Activated CD4-positive, alpha-beta T cell treated with anti-CD3 and anti-CD28 coated beads, Interleukin-2, amount 50 U/mL, for 4 hours (primary cell): ENCODE results near the gene SMAD3.

ENCODE experiments used
- DNase-seq, 2 experiments: peaks; one replicate each; pipeline ENCODE4 v3.0.0-alpha.2; 2020

The SMAD3 gene

DNA sequence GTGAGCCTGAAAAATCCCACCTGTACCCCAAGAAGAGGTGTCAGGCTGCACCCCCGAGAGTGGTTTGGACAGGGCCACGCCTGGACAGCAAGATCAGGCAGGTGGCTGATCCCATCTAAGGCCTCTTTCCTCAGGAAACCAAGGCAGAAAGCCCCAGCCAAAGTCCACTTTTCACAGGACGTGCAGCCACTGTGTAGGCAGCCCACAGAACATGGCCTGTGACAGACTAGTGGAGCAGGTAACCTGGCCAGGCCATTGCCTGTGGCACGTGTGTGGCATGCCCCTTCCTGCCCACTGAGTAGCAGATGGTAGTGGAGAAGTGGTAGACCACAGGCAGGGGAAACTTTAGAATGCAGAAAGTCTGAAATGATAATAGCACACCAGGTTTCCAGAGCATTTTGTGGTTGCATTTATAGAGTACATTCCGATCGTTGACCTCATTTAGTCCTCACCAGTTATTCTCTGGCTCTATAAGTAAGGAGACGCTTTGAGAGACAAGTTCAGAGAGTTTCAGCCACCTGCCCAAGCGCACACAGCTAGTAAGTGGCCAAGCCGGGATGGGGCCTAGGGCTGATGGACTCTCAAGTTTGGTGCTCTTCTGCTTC, 120.3 kb downstream of the SMAD3 start:
- no peak for DNase-seq

DNA sequence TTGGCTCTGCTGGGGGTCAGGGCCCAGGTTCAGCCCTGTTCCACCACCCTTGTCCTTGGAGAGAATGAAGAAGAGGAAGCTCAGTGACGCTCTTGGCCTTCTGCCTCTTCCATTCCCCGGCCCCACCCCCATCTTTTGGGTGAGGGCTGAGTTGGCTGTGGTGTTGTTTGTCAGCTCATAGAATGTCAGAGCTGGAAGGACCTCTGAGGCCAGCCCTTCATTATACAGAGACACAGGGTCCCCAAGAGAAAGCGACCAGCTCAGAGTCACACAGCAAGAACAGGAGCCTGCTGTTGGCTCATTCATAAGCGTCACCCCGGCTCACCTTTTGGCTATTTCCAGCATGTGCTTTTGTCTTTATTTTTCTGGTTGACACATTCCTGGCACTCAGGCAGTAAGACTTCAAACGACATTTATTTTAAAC, 120.8 kb downstream of the SMAD3 start:
- DNase-seq, result no peak

DNA sequence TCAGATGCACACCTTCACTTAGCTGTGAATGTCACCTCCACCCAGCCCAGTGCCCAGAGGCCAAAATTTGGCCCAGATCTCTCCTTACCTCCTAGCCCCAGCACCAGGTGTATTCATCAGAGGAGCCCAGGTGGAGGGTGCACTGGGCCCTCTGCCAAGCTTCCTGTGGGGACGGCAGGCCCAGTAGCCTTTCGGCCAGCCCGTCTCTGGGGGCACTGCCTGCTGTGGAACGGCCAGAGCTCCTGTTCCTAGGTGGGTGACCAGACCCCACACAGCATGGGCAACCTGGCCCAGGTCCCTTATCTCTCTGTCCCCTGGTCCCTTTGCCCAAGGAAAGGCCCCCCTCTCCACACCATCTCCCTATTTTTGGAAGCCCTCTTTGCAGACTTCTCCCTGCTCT, 121.3 kb downstream of the SMAD3 start:
- DNase-seq, result no peak

DNA sequence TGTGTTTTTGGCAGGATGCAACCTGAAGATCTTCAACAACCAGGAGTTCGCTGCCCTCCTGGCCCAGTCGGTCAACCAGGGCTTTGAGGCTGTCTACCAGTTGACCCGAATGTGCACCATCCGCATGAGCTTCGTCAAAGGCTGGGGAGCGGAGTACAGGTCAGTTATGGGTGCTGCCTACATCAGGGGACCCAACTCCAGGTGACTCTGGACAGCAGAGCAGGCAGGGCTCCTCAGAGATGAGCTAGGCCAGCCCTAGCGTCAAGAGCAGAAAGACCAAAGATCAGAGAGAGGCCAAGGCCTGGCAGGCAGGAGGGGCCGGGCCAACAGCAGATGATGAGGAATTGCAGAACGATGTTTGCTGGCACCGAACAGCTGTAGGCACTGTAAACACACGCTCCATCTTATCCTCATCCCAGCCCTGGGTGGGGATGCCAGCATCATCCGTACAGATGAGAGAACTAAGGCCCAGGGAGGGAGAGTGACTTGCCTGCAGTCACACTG, 122.0 kb downstream of the SMAD3 start:
- no peak for DNase-seq

DNA sequence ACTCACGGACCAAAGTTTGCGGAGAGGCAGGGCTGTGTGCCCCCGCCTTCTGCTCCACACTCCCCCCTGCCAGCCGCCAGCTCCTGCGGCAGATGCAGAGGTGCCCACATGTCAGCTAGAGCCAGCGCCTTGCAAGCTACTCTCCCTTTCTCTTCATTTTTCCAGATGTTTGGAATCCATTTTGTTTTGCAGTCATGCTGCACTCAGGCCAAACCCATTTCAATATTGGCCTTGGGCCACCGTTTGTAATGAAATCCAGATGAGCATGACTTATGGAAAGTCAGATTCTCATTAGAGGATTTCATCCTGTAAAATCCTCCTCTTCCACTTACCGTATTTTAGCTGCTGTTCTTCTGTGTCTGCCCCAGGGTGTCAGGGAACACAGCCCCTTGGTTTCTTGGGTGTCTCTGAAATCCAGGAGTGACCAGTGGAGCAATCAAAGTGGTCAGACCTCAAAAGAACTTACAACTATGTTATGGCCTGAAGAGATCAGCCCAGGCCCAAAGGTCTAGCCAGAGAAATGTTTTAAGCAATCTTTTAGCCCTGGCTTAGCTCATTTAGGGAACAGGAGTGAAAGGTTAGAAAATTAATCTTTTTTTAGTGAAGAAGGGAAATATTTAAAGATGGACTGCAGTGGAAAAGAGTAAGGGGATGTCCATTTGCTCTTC, 123.3 kb downstream of the SMAD3 start:
- no peak for DNase-seq

DNA sequence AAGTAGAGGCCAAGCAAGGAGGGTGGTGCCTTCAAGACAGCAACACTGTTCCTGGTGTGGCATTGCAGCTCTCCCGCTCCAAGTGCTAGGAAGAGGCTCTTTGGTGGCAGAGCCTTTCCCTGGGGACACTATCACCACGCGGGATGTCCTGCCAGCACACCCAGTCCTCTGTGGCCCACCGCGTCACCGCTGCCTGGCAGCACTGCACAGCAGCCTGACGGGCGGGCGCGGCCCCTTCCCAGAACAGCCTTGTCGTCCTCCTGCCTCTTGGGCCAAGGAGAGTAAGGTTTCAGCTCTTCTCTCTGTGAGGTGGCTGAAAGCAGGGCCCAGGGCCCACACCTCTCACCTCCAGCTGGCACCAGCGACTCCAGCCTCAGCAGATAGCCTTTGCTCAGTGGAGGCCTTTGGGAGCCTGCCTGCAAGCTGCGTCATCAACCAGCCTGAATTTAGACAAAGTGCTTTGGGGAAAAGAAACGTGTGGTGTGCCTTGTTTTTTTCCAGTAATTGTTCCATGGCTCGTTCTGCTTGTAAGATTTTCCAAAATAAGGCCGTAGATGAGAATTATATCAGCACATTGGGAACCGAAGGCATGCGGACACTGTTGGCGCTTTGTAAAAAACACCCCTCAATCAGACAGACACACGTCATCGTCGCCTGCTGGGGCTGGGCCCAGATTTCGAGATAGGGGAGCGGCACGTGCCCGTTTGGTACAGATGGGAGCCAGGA, 124.1 kb downstream of the SMAD3 start:
- no peak for DNase-seq

DNA sequence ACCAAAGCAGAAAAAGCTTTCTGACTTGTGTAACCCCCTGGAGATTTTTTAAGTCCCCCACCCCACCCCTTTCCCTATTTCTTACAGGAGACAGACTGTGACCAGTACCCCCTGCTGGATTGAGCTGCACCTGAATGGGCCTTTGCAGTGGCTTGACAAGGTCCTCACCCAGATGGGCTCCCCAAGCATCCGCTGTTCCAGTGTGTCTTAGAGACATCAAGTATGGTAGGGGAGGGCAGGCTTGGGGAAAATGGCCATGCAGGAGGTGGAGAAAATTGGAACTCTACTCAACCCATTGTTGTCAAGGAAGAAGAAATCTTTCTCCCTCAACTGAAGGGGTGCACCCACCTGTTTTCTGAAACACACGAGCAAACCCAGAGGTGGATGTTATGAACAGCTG, 124.9 kb downstream of the SMAD3 start:
- DNase-seq, result no peak

DNA sequence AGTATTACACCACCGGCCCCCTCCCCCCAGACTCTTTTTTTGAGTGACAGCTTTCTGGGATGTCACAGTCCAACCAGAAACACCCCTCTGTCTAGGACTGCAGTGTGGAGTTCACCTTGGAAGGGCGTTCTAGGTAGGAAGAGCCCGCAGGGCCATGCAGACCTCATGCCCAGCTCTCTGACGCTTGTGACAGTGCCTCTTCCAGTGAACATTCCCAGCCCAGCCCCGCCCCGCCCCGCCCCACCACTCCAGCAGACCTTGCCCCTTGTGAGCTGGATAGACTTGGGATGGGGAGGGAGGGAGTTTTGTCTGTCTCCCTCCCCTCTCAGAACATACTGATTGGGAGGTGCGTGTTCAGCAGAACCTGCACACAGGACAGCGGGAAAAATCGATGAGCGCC, 125.4 kb downstream of the SMAD3 start:
- DNase-seq, result no peak

DNA sequence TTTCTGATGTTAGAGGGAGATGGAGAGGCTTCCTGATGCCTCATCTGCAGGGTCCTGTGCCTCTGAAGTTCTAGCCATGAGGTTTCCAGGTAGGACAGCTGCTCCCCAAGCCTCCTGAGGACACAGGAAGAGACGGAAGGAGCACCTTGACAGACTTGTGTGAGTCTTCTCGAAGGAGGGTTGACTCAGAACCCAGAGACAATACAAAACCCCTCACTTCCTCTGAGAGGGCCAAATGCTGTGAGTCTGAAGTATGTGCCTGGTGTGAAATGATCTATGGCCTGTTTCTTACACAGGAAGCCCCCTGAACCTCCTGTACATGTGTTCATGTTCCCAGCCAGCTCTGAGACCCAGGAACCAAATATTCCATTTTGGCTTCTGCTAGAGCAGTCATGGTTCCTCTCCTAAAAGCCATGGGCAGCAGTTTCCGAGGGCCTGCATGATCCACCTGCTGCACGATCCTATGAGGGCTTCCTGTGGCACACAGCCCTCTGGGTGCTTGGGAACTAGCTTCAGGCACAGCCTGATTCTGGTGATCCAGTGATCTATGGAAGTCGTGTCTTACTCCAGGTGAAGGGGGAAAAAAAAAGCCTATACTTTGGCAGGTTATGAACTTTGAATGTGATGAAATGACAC, 126.9 kb downstream of the SMAD3 start:
- DNase-seq, result no peak

DNA sequence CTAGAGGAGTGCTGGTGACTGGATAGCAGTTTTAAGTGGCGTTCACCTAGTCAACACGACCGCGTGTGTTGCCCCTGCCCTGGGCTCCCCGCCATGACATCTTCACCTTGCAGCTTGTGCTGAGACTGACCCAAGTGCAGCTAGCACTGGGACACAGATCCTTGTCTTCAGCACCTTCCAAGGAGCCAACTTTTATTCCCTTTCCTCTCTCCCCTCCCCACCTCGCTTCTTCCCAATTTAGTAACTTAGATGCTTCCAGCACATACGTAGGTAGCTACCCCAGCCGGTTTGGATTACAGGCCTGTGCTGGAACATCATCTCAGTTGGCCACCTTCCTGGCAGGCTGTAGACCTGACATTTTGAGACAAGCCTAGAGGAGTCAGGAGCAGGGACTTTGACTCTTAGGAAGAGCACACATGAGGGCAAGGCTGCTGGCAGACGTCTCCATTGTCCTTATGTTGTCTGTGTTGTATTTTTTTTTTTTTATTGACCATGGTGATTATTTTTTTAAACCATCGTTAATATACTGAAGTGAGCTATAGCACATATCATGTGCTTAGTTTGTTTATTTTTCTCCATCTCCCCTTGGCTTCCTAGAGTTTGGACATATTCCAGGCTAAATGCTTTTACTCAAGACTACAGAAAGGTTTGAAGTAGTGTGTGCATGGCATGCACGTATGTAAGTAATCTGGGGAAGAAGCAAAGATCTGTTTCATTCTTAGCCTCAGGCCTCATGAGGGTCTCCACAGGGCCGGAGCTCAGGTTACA, 128.0 kb downstream of the SMAD3 start:
- no peak for DNase-seq

DNA sequence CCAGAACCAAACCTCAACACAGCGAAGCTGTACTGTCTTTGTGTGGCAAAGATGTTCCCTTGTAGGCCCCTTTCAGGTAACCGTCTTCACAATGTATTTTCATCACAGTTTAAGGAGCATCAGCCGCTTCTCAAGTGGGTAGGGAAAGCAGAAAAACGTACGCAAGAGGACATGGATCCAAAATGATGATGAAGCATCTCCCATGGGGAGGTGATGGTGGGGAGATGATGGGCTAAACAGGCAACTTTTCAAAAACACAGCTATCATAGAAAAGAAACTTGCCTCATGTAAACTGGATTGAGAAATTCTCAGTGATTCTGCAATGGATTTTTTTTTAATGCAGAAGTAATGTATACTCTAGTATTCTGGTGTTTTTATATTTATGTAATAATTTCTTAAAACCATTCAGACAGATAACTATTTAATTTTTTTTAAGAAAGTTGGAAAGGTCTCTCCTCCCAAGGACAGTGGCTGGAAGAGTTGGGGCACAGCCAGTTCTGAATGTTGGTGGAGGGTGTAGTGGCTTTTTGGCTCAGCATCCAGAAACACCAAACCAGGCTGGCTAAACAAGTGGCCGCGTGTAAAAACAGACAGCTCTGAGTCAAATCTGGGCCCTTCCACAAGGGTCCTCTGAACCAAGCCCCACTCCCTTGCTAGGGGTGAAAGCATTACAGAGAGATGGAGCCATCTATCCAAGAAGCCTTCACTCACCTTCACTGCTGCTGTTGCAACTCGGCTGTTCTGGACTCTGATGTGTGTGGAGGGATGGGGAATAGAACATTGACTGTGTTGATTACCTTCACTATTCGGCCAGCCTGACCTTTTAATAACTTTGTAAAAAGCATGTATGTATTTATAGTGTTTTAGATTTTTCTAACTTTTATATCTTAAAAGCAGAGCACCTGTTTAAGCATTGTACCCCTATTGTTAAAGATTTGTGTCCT, 129.0 kb downstream of the SMAD3 start:
- no peak for DNase-seq

DNA sequence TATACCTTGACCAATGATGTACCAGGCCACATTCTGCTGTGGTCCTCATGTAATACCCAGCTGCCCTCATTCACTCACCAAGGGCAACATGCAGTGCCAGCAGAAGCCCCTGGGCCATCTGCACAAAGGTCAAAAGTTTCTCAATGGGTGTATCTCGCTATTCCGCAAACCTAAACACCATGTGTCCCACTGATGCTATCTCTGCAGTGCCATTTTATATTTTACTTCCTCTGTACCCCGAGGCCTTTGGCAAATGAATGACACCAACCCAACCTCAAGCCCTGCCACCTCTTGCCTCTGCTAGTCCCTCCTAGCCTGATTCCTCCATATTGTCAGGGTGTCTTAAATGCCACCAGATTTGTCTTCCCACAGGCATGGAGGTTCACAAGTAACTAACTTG, 129.9 kb downstream of the SMAD3 start:
- no peak for DNase-seq

DNA sequence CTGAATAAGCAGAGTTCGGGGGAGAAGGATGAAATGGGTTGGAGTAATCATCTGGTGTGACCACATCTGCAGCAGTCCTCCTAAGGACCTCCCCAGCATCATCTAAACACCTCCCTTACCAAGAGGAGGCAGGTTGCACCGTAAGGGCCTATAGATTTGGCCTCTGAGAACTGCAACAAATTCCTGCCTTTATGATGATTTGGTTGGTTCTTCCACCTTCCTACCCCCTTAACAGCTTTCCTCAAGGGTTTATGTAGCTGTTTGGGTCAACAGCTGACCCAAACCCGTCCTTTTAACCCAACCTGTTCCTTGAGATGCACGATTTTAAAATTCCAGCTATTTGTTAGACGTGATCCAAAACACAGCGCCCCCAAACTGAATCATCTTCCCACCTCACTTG, 130.8 kb downstream of the SMAD3 start:
- no peak for DNase-seq

DNA sequence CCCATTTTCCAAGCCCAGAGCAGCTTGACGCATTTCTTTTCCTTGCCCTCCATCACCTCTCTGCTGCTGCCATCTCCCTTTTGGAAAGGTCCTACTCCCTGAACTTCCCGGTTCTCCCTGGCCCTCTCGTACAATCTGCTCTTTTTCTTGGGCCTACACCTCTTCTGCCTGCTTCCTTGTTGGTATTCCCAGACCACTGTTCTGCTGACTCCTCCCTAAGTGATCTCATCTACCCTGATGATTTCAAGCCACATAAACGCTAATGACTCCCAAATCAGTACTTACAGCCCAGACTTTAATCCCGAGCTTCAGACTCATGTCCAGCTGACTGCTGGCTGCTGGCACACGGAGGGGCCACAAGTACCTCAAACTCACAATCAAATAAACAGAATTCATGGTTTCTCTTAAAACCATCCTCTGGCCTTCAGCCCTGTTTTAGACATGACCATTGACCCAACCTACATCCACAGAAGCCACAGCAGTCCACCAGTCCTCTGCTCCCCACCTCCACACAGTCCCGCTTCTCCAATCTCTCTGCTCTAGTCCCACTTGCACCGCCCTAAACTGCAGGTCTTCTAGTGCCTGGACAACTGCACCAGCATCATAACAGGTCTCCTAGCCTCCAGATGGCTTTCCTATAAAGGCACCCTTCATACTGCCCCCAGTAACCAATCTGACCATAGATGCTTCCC, 131.4 kb downstream of the SMAD3 start:
- no peak for DNase-seq

DNA sequence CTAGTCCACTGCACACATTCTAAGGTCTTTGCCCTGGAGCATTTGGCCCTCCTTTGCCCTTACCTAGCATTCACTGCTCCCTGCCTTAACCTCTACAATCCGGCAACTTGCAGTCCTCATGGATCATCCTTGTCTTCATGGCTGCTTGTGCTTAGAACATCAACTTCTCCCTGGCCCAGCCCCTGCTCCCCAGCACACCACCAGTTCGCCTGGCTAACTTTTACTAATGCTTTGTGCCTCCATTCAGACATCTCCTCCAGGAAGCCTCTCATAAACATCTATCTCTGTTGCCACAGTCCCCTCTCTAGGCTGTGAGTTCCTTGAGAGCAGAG, 131.9 kb downstream of the SMAD3 start:
- no peak for DNase-seq

DNA sequence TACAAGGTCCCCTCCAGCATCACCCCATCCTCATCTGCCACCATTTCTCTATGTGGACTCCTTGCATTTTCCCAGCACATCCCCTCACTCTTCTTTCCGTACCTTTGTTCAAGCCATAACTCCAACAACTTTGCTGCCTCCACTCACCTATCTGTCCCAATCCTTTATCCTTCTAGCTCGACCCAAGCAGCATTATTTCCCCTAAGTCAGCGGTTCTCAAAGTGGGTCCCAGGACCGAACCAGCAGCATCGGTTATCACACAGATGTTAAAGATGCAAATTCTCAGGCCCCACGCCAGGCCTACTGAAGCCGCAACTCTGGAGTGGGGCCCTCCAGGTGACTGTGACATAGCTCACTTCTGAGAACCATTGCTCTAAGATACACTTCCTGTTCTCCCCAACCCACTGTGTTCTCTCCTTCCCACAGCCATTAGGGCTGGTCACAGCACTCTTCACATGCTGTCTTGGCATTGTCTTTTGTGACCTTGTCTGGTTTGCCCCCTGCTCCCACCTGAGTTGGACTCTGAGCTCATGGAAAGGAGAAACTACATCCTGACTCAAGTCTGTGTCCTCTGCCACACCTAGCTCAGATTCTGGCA, 132.9 kb downstream of the SMAD3 start:
- no peak for DNase-seq

DNA sequence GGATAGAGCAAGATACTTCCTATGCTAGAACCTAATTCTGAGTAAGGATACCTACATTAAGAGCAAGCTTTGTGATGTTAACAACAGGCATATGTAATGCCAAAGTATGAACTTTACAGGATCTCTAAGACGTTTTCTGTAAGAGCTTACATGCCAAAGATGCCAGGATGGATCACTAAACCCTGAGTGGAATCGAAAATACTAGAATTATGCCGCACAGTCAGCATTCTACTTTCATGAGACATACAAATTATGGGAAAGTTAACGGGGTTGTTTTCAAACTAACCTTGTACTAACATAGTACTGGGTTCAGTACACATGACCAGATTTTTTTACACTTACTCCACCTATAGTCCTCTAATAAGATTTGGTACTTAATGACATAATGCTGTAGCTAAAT, 134.0 kb downstream of the SMAD3 start:
- DNase-seq, result no peak

DNA sequence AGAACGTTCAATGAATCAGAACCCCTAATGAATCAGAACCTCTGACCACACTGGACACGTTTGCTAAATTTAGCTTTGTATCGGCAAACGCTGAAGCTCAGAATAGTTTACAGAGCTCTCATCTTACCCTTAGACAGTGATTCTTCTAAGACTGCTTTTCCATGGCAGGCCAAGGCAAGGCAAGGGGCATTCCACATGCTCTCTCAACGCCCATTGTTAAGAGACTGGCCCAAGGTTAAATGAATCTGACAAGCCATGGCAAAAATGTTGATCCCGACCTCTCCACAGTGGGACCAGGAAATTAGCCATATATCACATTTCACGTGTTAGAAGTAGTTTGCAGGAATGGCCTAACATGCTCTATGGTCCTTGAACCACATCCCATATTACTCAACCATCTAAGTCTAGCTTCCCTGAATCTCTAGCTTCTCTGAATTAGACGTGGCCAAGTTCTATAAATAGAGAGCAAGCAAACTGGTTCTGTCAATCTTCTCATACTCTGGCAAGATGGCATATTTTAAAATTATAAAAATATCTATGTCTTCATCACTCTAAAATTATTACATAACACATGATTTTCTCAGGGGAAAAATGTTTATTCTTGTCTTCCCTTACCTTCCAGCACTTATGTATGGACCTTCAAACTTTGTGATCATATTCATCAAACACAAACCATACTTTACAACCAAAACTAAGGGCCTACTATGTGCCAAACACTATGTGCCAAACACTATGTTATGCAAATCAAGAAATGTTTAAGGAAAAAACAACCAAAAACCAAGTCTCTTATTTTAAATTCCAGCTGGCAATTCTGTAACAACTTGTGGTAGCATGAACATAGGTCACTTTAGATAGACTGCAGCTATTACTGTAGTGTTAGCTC, 134.7 kb downstream of the SMAD3 start:
- DNase-seq, result no peak

DNA sequence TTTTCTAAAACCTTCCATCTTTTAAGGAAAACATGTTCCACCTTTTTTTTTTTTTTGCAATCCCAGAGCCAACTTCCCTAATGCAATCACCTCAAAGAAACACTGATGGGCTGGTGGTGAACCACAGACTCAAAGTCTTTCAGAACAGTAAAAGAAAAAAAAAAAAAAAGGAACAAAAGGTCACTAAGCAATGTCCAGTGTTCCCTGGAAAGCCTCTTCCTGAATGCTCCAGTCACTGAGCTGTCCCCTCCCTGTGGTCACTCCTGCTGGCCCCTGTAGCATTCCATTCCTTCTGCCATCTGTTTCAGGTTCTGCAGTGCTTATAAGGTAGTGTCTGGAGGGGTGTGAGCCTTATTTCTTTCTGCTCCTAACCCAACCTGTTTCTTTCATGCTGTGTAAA, 135.7 kb downstream of the SMAD3 start:
- no peak for DNase-seq

DNA sequence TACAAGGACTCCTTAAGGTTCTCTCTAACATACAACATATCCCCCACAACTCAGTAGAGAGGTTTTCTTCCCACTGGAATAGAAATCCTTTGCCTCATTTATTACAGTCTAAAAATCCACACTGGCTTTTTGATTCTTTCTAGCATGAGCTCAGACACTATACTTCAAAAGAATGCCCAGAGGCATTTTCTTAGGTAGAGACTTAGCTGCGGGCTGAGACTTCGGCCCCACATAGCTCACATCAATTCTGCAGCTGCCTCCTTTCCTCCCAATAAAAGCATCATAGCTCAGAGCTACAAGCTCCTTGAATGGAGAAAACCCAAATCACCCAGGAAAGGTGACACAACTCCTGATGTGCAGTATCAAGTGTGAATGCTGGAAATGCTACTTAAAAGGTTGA, 136.7 kb downstream of the SMAD3 start:
- DNase-seq, result no peak
